ENCODE data around the gene LIN54. TPM values are rescaled to one million over a fixed set of nuclear protein-coding genes. Genes with fewer than 3 reads are reported as not detected.

LIN54 gene
- total and polyA plus RNA-seq, 9 of the 15 experiments (the other 6 are each of a cell fraction or from before 2014, with no cell fraction given) = 2.2 to 22.5 (median 15.8) TPM

DNA sequence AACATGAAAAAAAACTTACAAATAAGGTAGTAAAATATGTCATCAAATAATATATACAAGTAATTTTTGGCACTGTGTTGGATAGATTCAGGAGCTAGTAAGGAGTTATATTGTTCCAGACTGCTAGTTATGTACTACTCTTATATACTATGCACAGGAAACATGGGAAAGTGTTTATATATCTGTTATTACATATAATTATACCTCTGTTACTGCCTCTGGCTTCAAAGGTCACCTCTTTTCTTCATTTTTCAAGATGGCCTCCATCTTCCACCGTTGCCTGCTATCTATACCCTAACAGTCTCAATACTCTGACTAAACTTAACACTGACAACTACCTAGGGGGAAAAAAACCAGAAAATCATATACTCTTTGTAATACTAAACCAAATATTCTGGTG lies 29.5 kb downstream of the LIN54 start:
- Histone ChIP-seq H3K4me1 (replicated peaks in 1 of 2; ENCODE audit: control insufficient read depth in 2 of 2, insufficient read depth in 2 of 2, low read length in 2 of 2) (peaks cover 3 to 10% of the 10 kb centered on the region in 2 experiments; a peak in 3 of 5 replicates), H3K27me3 (ENCODE audit: control insufficient read depth in 2 of 2, insufficient read depth in 2 of 2, low read length in 2 of 2) (no peaks in the 10 kb centered on the region), H3K4me3 (no peak overlapping the region), H3K27ac (ENCODE audit: extremely low read depth, low read depth, low read length) (no peak overlapping the region), H3K4me2 (ENCODE audit: insufficient read depth, low read length) (no peak overlapping the region), H2AFZ (ENCODE audit: low read depth, low read length) (no peak overlapping the region), H3K79me2 (ENCODE audit: control insufficient read depth, insufficient read depth, low read length) (peaks cover 21% of the 10 kb centered on the region), H3K36me3 (ENCODE audit: control insufficient read depth, insufficient read depth, low read length) (peaks cover 49% of the 10 kb centered on the region), H3K9me3 (replicated peaks; ENCODE audit: control insufficient read depth, insufficient read depth, low read depth, low read length) (no peaks in the 10 kb centered on the region), H3K9me1 (ENCODE audit: control insufficient read depth, insufficient read depth, low read length) (no peaks in the 10 kb centered on the region), H3K9ac (ENCODE audit: insufficient read depth in 1 of 2, low read depth in 2 of 2, low read length in 2 of 2) (no peak overlapping the region), H4K20me1 (replicated peaks; ENCODE audit: control insufficient read depth, insufficient read depth, low read length) (no peaks in the 10 kb centered on the region)
- ChIA-PET CTCF (ENCODE audit: low intra/inter-chr PET ratio) (no interaction called here), POLR2A (interaction anchor here (0.7 to 1.2 kb wide), 3 partner anchors 8 to 81 kb away, joined by 3 to 5 read pairs (median 4); partner anchors contain the start of gene THAP9)
- no TSS peak for BruUV-seq (replicated peaks)
- DNase-seq (ENCODE audit: extremely low read depth in 1 of 4, low spot score in 3 of 4) (no peak), ATAC-seq (no peak), FAIRE-seq (no peak)
- intact Hi-C loops (cut with micrococcal nuclease) = no loop called here
- 100% methylated on average over 1 of the region's 1 CpG for WGBS (ENCODE audit: insufficient coverage, low coverage, missing lambda C conversion rate)
- in situ Hi-C loops (cut with MboI) = no loop called here
- TF ChIP-seq EZH2 (IDR thresholded peaks at IDR 0.05; ENCODE audit: borderline replicate concordance, low read depth, low read length) = no peak
- peak in 1 of 3 experiments; percentile 25 for TF ChIP-seq YY1 (IDR thresholded peaks at IDR 0.05; ENCODE audit: borderline replicate concordance in 1 of 3, control insufficient read depth in 1 of 3, extremely low read depth in 1 of 3, insufficient read depth in 3 of 3, insufficient read length in 1 of 3, insufficient replicate concordance in 2 of 3, low read depth in 1 of 3, low read length in 2 of 3)

DNA sequence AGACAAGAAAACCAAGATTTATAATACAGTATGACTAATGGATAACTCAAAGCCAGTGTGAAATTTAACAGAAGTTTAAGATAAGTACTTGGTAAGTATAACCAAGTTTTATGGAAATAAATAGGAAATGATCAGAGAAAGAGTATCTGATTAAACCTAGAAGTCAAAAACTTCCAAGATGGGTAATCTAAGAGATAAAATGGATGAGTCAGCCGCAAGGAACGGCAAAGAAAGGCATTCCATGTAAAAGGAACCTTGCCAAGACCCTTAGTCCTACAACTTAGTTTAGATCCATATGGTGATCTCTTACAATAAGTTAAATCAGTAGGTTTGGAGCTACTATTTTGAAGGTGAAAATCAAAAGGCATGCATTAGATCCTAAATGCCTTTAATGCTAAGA lies 34.8 kb downstream of the LIN54 start:
- CTCF ChIA-PET (ENCODE audit: low intra/inter-chr PET ratio) = no interaction called here
- Histone ChIP-seq H3K79me2 (ENCODE audit: control insufficient read depth, insufficient read depth, low read length) (no peaks in the 10 kb centered on the region), H2AFZ (ENCODE audit: low read depth, low read length) (no peak overlapping the region), H3K9me3 (replicated peaks; ENCODE audit: control insufficient read depth, insufficient read depth, low read depth, low read length) (no peaks in the 10 kb centered on the region), H3K4me3 (no peak overlapping the region), H4K20me1 (replicated peaks; ENCODE audit: control insufficient read depth, insufficient read depth, low read length) (no peaks in the 10 kb centered on the region), H3K9ac (ENCODE audit: insufficient read depth in 1 of 2, low read depth in 2 of 2, low read length in 2 of 2) (no peak overlapping the region), H3K9me1 (ENCODE audit: control insufficient read depth, insufficient read depth, low read length) (no peaks in the 10 kb centered on the region), H3K27me3 (ENCODE audit: control insufficient read depth in 2 of 2, insufficient read depth in 2 of 2, low read length in 2 of 2) (no peaks in the 10 kb centered on the region), H3K36me3 (ENCODE audit: control insufficient read depth, insufficient read depth, low read length) (peaks cover 46% of the 10 kb centered on the region), H3K4me2 (ENCODE audit: insufficient read depth, low read length) (no peak overlapping the region), H3K27ac (ENCODE audit: extremely low read depth, low read depth, low read length) (no peak overlapping the region), H3K4me1 (replicated peaks in 1 of 2; ENCODE audit: control insufficient read depth in 2 of 2, insufficient read depth in 2 of 2, low read length in 2 of 2) (no peaks in the 10 kb centered on the region)
- no peak for ATAC-seq
- BruUV-seq (replicated peaks) = no TSS peak
- 74% methylated on average over 2 of the region's 2 CpGs for WGBS (ENCODE audit: insufficient coverage, low coverage, missing lambda C conversion rate)
- DNase-seq (ENCODE audit: extremely low read depth in 1 of 4, low spot score in 3 of 4) = no peak
- in situ Hi-C loops (cut with MboI) (no loop called here), intact Hi-C loops (cut with micrococcal nuclease) (no loop called here)
- FAIRE-seq = no peak
- POLR2A ChIA-PET = interaction anchor here (0.6 kb wide), 1 partner anchor 21 kb away, joined by 4 read pairs; no protein-coding TSS in a partner anchor
- TF ChIP-seq, protein P1, sequence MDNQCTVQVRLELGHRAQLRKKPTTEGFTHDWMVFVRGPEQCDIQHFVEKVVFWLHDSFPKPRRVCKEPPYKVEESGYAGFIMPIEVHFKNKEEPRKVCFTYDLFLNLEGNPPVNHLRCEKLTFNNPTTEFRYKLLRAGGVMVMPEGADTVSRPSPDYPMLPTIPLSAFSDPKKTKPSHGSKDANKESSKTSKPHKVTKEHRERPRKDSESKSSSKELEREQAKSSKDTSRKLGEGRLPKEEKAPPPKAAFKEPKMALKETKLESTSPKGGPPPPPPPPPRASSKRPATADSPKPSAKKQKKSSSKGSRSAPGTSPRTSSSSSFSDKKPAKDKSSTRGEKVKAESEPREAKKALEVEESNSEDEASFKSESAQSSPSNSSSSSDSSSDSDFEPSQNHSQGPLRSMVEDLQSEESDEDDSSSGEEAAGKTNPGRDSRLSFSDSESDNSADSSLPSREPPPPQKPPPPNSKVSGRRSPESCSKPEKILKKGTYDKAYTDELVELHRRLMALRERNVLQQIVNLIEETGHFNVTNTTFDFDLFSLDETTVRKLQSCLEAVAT (IDR thresholded peaks at IDR 0.05) = no peak
- TF ChIP-seq FOXP1 (CRISPR knock-in tag; IDR thresholded peaks at IDR 0.05) = no peak
- TF ChIP-seq CHD4 (IDR thresholded peaks at IDR 0.05; ENCODE audit: insufficient read depth, insufficient replicate concordance, low read depth, low read length, poor library complexity, severe bottlenecking) = no peak
- TF ChIP-seq NR1H2 (CRISPR knock-in tag; IDR thresholded peaks at IDR 0.05) = no peak
- no peak for TF ChIP-seq GATAD2A (IDR thresholded peaks at IDR 0.05)
- no peak for TF ChIP-seq ZNF586 (CRISPR knock-in tag; conservative IDR thresholded peaks at IDR 0.05)
- no peak for TF ChIP-seq FUS (optimal IDR thresholded peaks at IDR 0.05; ENCODE audit: low read depth, low read length)
- TF ChIP-seq, protein P2, sequence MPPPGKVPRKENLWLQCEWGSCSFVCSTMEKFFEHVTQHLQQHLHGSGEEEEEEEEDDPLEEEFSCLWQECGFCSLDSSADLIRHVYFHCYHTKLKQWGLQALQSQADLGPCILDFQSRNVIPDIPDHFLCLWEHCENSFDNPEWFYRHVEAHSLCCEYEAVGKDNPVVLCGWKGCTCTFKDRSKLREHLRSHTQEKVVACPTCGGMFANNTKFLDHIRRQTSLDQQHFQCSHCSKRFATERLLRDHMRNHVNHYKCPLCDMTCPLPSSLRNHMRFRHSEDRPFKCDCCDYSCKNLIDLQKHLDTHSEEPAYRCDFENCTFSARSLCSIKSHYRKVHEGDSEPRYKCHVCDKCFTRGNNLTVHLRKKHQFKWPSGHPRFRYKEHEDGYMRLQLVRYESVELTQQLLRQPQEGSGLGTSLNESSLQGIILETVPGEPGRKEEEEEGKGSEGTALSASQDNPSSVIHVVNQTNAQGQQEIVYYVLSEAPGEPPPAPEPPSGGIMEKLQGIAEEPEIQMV (tag; conservative IDR thresholded peaks at IDR 0.05; ENCODE audit: low read depth) = no peak
- TF ChIP-seq, protein P3, sequence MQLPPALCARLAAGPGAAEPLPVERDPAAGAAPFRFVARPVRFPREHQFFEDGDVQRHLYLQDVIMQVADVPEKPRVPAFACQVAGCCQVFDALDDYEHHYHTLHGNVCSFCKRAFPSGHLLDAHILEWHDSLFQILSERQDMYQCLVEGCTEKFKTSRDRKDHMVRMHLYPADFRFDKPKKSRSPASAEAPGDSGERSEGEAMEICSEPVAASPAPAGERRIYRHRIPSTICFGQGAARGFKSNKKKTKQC (CRISPR knock-in tag; IDR thresholded peaks at IDR 0.05) = no peak
